ENCODE measurements around the gene RASD1.

RASD1 gene

DNA sequence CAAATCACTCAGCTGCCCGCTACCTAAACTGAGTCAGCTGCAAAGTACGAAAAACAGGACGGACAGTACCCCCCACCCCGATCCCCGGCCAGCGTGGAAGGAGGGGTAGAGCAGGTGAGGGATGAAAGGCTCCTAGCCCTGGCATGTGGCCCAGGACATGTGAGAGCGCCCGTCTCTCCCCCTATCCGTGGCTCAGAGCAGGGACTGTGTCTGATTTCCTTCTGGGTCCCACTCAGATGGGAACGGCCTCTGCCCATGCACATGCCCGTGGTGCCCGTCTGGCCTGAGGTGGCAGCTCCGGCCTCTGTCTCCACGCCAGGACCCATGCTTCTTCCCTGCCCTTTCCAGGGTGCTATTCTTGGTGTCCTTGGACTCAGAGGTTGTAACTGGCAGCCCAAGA, 30.2 kb upstream of the RASD1 start:
- no peak for DNase-seq

DNA sequence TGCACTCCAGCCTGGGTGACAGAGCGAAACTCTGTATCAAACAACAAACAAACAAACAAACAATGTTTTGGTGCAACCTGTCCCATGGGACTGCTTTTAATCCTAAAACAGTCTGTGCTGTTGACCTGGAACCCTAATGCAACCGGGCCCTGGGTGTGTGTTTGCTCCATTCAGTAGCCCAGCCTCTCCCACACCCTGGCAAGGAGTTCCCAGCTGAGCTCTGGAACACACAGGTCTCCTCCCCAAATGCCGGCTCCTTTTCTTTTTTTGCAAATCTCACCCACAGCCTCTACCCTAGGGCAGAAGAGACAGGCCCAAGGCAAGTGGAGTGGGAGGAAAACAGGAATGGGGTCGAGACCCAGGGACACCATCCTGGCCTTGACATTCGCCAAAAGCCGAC, 29.8 kb upstream of the RASD1 start:
- no peak for DNase-seq

DNA sequence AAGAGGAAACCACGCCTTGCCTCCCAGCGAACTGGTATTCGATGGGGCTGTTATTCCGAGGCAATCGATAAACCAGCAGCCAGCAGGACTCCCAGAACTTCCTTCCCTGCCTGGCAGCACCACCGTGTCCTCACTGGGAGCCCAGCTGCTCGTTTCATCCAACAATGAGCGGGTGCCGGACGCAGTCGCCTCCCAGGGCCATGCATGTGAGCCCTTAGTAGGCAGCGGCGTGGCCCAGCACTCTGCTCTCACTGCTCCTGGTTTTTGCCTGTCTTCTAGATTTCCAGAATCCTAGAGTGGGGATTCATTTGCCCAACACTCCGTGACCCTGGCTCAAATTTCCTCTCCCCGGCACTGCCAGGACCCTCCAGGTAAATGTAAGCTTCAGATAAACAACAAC, 29.1 kb upstream of the RASD1 start:
- no peak for DNase-seq

DNA sequence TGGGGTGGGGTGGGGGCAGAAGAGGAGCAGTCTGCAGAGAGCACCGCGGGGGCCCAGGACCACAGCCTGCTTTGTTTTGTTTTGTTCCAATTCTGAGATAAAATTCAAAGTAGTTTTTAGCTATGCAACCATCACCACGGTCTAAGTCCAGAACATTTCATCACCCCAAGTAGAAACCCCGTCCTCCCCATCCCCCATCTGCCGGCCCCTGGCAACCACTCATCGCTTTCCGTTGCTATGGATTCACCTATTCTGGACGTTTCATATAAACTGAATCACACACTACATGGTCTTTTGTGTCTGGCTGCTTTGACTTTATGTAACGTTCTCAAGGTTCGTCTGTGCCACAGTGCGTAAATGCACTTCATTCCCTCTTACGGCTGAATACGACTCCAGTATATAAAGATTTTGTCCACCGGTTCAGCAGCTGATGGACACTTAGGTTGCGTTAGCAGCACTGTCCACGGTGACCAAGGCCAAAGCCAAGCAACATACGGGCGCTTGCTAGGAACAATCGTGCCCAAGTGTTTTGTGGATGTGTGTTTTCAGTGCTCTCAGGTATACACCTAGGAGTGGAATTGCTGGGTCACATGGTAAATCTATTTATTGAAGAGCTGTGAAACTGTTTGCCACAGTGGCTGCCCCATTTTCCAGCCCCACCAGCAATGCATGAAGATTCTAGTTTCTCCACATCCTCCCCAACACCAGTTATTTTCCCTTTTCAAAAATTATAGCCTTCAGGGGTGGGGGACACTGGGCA, 27.7 kb upstream of the RASD1 start:
- no peak for DNase-seq

DNA sequence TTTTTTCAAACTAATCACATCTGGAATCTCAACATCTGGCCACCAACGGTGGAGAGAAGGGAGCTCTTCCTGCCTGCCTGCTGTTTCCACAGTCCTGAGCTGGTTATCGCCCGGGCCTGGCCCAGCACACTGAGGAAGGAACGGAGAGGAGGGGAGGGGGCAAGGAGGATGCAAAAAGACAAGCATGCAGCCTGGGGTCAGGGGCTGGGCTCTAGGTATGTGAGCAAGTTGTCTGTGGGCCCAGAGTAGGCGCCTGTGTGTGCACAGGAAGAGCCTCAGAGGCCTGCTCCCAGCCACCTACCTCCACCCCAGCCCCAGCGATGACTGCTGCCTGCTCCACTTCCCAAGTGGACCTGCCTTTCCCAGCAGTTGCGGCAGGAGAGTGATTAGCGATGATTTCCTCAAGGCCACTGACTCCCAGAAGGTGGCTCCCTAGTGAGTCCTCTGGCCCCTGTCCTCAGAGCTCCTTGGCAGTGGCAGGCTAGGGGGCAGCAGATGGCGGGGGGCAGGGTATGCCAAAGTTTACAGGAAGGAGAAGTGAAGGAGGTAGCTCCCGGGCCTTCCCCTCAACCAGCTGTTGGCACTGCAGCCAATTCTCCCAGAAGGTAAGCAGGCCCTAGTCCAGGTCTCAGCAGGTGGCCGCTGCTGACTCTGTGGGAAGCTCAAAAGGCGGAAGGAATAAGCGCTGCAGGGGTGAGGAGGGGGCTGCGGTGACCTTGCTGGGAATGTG, 27.0 kb upstream of the RASD1 start:
- DNase-seq, result no peak

DNA sequence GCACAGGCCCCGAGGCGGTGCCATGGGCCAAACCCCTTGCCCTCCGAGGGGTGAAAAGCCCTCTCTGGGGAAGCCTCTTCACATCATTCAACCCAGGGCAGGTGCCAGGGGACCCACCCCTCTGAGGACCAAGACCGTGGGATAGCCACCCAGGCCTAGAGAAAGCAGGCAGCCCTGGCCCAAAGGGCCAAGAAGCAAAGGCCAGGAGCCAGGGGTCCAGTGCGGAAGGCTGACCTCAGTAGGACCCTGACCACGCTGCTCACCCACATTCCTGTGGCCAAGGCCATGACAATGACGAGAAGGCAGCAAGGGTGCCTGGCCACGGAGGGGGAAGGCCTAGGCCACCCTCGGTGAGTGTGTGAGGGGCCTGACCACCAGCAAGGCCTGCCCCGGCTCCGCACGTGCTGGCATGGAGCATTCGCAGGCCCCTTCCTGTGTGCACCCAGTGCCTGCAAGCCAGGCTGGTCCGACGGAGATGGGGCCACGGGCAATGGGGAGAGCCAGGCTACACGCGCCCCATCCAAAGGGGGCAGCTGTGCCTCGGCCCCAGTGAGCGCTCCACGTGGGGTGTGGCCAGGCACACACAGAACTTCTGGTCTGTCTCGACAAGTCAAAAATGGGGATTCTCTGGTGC, 24.5 kb upstream of the RASD1 start:
- DNase-seq, result no peak

DNA sequence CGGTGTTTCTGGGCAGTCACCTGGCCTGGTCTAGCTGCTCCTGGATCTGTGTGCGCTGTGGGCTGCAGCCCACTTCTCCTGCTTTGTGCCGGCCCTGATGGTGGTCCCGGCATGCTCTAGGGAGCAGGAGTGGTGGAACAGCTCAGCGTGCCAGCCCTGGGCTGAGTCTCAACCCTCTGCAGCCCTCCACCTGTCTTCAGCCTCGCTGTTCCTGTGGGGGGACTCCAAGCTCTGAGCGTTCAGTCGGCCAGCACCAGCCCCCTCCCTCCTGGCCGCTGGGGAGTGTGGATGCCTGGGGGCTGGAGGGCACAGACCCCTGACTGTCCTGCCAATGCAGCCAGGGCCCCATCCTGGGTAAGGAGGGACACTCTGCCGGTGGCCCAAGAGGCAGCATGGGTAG, 23.7 kb upstream of the RASD1 start:
- no peak for DNase-seq

DNA sequence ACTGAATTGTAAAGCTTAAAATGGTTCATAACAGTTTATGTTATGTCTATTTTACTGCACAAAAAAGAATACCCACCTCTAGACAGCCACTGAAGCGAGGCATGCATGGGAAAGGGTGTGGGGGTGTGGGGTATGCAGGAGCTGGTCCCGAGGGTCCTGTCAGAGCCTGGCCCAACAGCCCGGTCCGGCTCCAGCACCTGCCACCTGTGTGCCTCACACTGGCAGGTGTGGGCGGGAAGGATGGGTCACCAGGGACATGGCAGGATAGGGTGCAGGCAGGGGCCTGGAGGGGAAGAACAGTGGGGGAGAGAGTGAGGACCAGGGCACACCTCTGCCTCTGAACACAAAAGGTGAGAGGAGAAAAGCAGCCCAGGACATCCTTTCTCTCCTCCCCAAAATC, 22.8 kb upstream of the RASD1 start:
- DNase-seq, result no peak

DNA sequence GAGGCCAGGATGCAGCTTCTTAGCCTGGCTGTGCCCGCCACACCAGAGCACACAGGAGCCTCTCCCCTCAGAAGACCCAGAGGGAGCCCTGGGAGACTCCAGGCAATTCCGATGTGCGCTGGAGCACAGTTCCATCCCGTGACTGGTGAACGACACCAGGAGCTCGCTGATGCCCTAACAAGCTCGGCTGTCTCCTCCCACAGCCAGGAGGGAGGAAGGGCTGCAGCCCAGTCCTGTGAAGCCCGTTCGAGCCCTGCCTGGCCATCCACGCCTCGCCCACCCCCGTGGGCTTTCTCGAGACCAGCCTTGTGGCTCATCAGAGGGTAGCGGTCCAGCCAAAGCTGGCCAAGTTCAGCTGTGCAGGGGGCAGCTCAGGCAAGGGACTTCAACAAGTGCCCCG, 21.8 kb upstream of the RASD1 start:
- DNase-seq, result no peak

DNA sequence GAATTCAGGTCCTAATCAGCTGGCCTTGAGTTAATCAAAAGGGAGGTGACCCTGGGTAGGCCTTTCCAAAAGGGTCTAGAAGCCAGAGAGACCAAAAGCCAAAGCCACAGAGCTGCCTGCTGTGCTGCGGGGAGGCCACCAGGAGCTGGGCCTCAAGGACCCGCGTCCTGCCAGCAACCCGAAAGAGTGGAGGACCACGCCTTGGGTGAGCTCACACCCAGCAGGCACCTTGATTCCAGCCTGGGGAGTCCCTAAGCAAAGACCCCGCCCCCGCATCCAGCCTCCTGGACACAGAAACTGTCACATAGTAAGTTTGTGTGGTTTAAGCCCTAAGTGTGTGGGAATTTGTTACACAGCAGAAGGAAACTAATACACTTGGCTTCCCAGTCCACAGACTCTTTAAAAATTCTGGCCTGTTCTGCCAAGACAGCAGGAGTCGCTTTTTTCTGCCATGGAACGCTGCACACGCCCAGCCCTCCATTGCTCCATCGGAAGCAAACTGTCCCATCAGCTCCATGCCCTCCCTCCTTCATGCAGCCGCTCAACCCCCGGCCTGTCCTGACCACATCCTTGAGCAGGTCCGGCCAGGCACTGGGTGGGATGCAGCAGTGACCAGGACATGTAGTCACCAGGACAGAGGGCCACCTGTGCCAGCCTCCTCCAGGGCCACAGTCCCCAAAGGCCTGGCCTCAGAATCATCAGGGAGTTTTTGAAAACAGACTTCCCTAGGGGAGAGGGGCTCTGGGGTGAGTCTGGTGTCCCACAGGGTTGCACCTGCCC, 20.9 kb upstream of the RASD1 start:
- DNase-seq, result no peak

DNA sequence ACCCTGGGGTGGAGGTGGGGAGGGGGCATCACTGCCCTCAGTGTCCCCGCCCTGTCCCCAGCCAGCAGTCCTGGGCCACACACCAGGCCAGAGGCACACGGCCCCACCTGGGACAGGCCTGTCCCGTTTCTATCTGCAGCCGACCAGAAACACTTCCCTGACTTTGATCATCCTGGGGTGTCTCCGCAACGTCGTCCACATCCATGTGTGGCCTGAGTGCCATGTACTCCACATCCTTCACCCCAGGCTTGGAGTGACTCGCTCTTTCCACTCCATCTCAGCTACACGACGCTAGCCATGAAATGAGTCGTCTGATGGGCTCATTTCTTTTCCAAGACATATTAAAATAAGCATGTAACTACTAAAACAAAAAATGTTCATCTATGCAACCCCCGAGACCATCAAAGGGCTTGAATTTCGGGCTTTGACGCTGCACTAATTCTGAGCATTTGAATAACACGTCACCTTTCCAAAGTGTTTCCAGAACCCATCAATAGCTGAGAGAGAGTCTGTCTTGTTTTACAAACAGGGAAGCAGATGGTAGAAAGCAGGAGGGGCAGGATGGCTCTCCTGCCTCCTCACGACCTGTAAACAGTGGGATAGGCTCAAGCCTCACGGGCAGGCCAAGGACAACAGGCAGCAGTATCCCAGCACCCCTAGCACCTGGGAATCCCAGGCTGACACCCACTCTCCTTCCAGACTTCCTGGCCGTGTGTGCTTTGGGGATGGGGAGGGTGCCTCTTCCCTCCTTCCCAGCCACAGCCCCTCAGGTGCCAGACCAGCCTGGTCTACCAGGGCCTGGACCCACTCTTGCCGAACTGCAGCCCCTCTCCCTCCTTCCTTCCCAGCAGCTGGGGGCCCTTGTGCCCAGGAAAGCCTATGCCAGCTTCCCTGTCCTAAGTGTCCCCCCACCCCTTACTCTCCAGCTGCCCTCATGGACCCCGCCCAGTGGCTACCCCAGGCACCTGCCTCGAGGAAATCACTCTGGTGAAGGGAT, 20.0 kb upstream of the RASD1 start:
- DNase-seq, result no peak

DNA sequence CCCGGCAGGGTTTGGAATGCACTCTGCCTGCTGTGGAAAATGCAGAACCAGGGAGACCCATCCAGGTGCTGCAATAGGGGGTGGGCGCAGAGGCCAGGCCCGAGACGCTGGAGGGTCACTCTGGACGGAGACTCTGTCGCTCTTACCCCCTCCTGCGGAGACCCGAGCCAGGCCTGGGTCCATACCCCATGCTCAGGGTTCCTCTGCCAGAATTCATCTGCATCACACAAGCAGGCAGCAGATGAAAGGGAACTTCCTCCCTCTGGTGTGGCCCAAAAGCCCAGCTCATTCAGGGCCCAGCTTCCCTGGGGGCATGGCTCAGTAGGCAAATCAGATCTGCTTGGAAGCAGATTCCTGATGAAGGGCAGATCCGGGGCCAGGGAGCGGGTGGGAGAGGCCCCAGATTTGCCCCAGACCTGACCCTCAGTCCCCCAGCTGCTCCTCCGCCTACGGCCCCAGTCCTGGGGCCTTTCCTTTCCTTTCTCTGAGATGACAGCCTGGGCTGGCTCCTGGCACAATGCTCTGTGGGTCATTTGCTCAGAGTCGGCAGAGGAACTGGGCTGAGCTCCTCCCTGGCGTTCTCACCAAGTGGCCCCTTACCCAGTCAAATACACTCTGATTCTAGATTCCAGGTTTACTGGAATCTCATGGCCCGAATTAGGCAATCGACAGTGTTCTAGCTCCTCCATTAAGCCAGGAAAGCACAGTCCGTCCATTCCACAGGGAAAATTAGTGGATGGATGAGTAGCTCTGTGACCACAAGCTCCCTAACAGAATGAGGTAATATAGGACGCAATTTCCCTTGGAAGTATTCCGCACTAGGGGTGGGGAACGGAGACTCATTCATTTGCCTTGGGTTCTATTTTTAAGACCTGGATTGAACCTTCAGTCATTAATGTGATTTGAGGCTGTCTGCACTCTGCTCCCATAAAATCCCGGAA, 19.1 kb upstream of the RASD1 start:
- DNase-seq, result no peak

DNA sequence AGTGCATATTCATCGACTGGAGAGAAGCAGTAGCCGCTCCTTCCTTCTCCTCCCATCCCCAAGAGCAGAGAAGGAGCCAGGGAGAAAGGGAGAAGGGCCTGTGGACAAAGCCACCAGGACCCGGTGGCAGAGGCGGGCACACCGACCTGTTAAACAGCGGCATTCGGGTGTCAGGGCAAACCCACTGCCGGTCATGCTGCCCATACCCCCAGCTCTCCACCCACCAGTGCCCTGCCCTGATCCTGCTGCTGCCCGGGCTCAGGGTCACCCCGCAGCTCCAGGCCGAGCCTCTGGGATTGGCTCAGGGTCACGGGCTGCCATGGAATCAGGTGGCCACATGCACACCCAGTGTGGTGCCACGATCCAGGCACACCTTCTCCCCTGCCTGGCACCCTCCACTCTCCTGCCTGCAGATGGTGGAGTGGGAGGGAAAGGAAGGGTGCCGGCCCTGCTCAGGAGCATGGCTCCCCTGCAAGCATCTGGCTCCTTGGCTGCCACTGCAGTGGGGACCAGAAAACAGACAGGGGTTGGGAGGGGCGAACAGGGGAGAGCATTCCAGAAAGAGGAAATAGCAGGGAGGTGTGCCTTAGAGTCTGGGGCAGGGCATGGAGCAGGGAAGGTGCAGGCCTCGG, 18.3 kb upstream of the RASD1 start:
- DNase-seq, result no peak

DNA sequence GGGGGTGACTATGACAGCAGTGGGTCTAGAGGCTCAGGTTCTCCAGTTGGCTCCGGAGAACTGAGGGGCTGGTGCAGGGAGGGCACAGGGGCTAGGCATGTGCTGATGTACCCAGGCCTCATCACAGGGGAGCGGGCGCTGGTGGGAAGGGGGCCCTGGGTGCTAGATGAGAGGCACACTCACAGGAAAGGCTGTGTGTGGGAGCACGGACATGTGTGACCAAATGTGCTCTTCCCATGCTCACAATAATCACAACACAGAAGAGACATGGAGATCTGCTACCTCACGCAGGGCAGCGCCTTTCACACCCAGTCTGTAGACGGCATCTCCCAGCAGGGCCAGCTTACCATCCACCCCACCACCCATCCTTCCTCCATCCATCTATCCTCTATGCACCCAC, 17.4 kb upstream of the RASD1 start:
- no peak for DNase-seq

DNA sequence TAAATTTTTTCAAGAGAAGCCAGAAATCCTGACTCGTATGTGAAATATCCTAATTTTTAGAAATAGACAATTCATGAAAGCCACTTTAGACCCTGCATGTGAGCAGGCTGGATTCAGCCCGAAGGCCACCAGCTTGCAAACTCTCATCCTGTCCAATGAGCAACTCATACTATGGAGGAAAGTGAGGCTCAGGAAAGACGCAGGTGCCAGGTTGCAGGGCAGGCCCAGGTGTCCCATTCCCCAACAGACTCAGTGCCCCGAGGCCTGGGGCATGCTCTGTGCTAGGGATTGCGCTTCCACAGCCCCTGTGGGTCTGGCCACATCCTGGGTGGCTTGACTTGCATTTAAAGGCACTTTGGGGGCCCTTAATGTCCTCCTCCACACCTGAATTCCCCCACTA, 16.7 kb upstream of the RASD1 start:
- no peak for DNase-seq

DNA sequence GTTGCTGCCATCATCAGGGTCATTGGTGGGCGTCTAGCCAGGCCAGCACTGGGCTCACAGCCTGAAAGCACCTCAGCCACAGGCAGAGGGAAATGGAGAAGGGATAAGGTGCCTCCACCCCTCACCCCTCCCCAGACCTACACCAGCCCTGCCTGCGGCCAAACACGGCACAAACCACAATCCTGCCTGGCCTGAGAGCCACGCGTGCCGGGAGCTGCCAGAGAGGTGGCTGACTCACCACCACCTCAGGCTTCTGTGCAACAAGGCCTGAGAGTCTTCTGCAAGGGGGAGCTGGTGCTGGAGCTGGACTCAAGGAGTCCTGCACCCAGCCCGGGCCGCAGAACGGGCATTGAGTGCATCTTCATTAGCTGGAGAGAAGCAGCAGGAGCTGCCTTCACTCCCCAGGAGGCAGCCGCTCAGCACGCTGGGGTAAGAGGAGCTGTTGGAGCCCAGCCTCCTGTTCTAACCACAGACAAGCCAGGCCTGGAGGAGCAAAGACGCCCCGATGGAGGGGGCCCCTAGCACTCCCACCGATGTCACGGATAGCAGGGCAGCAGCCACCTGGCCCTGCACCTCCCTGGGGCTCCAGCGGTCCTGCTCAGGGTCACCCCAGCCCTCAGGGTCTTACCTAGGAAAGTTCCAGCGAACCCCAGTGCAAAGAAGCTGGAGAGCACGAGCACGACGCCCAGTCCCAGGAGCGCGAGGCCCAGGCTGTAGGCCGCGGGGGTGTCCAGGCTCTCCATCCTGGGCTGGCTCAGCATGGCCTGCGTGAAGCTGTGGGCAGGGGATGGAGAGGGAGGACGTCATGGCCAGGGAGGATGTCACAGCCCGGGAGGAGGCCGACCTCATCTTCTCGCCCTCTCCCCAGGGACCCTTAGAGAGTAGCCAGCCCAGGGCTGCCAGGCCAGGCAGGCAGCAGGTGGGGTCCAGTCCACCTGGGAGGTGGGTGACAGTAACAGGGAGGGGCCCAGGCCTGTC, 16.0 kb upstream of the RASD1 start:
- no peak for DNase-seq

DNA sequence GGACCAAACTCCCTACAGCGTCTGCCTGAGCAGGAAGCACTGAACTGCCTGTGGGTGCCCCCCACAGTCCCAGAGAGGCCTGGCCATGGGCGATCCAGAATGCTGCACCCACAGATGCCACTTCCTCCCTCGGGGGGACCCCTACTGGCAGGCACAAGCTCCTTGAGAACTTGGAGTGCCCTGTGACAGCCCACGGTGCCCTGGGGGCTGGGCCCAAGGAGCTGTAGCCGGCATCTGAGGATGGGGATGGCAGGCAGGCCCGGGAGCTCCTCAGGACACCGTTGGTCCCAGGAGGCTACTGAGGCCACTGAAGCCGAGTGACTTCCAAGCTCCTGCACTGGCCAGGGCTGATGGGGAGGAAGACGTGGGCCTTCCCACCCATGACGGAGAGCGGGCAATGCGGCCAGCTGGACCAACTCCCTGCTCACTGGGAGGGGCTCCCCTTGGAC, 15.1 kb upstream of the RASD1 start:
- no peak for DNase-seq

DNA sequence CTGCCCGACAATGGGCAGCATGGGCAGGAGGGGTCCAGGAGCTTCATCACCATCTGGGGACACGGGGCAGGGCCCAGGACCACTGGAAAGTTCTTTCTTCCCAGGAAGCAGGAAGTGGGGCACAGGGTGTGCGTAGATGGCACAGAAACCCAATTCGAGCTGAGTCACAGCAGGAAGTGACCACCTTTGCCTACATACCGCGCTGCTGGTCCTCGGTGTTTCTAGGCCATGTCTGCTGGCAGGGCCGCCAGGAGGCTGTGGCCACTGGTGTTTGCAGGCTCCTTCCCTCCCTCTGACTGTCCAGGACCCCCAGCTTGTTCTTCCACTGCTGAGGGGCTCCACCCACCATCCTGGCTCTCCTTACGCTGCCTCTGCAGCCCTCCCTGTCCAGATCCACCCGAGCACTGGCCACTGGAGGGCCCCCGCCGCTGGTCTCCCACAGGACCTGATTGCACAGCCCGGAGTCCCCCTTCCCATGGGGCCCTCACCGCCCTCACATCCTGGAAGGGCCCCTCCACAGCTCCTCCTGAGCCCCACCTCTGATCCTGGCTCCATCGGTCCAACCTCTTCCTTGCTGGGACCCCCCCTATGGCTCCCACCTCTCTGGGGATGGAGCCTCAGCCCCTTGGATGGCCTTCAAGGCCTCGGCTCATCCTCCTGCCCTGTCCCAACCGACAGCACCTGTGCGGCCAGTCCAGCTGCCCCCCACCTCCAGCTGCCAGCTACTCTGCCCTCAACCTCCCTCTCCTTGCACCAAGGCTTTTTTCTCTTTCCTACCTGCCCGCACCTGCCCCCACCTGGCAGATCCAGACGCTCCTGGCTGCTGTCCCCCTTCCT, 14.5 kb upstream of the RASD1 start:
- DNase-seq, result no peak
